IMR-90 (cell line): Measurements from ENCODE around the gene PFKL. TPM values are rescaled to one million over a fixed set of nuclear protein-coding genes. Genes with fewer than 3 reads are reported as not detected.

Experiments
- ATAC-seq: fragments of 200-7000 bp; cut with Tn5 transposase; 2 replicates; pipeline ENCODE4 v1.9.1; 2020; ENCODE audit warnings: low read depth, mild to moderate bottlenecking, moderate library complexity
- BruUV-seq: library from RNA; stranded (reverse); fragments of 400-500 nt; replicated peaks from 2 replicates; lab custom pipeline; 2021; lab: Mats Ljungman, UMichigan
- CTCF ChIA-PET: fragments of 300-600 bp; formaldehyde crosslinking; extraction: SDS; loops from one replicate; lab custom pipeline; 2021; ENCODE audit warnings: antibody characterized with exemption; lab: Yijun Ruan, JAX
- POLR2A ChIA-PET: fragments of 300-600 bp; sonication (Branson Sonifier 250); formaldehyde crosslinking; loops from one replicate; lab custom pipeline; 2022; ENCODE audit warnings: antibody characterized with exemption; ENCODE audit not compliant: unreplicated experiment; lab: Charles Lee
- DNase-seq: peaks from one replicate; pipeline ENCODE4 v3.0.0; 2013
- H2AFZ ChIP-seq: replicated peaks from 2 replicates; pipeline ENCODE3; 2013; ENCODE audit warnings: low read length, mild to moderate bottlenecking; ENCODE audit not compliant: poor library complexity
- H2AK5ac ChIP-seq: 2 replicates; pipeline ENCODE4 v1.6.1; 2013; ENCODE audit warnings: low read depth, low read length, inconsistent platforms
- H2AK9ac ChIP-seq: replicated peaks from 2 replicates; pipeline ENCODE3; 2013; ENCODE audit warnings: mild to moderate bottlenecking, low read depth, low read length, moderate library complexity; ENCODE audit not compliant: poor library complexity
- H2BK120ac ChIP-seq: 2 replicates; pipeline ENCODE4 v1.6.1; 2013; ENCODE audit warnings: low read depth, low read length, inconsistent platforms
- H2BK15ac ChIP-seq: 3 replicates; pipeline ENCODE4 v1.6.1; 2013; ENCODE audit warnings: low read depth, low read length, inconsistent platforms
- H2BK20ac ChIP-seq: 2 replicates; pipeline ENCODE4 v1.6.1; 2013; ENCODE audit warnings: low read depth, mild to moderate bottlenecking, inconsistent platforms, low read length, moderate library complexity
- H2BK5ac ChIP-seq: 2 replicates; pipeline ENCODE4 v1.6.1; 2013; ENCODE audit warnings: mild to moderate bottlenecking, low read depth, low read length, inconsistent platforms; ENCODE audit not compliant: poor library complexity, severe bottlenecking
- H3K14ac ChIP-seq: replicated peaks from 2 replicates; pipeline ENCODE4 v1.6.1; 2013; ENCODE audit warnings: low read depth, low read length, inconsistent platforms
- H3K18ac ChIP-seq: 2 replicates; pipeline ENCODE4 v1.6.1; 2013; ENCODE audit warnings: low read depth, low read length, control low read depth
- H3K23ac ChIP-seq: 2 replicates; pipeline ENCODE4 v1.6.1; 2013; ENCODE audit warnings: low read depth, low read length, inconsistent platforms
- H3K27ac ChIP-seq: 2 replicates; pipeline ENCODE4 v1.5.1; 2013; ENCODE audit warnings: mild to moderate bottlenecking, control low read depth, low read length; ENCODE audit not compliant: insufficient read depth
- H3K27me3 ChIP-seq: 2 replicates; pipeline ENCODE4 v1.6.1; 2013; ENCODE audit warnings: low read length; ENCODE audit not compliant: control insufficient read depth, insufficient read depth
- H3K36me3 ChIP-seq: 2 replicates; pipeline ENCODE4 v1.6.1; 2013; ENCODE audit warnings: low read length, mixed read lengths; ENCODE audit not compliant: control insufficient read depth, insufficient read depth
- H3K4ac ChIP-seq: 2 replicates; pipeline ENCODE4 v1.6.1; 2013; ENCODE audit warnings: low read depth, low read length, inconsistent platforms
- H3K4me1 ChIP-seq: 2 replicates; pipeline ENCODE4 v1.6.1; 2013; ENCODE audit warnings: low read length, mixed read lengths; ENCODE audit not compliant: control insufficient read depth, insufficient read depth
- H3K4me2 ChIP-seq: 2 replicates; pipeline ENCODE4 v1.6.1; 2013; ENCODE audit warnings: low read depth, mild to moderate bottlenecking, control low read depth, low read length, moderate library complexity
- H3K4me3 ChIP-seq: 2 replicates; pipeline ENCODE4 v1.5.1; 2013; ENCODE audit warnings: low read depth, mild to moderate bottlenecking, control low read depth, low read length, moderate library complexity; ENCODE audit not compliant: insufficient read depth
- H3K56ac ChIP-seq: 2 replicates; pipeline ENCODE4 v1.6.1; 2013; ENCODE audit warnings: low read length, inconsistent platforms; ENCODE audit not compliant: insufficient read depth; ENCODE audit errors: extremely low read depth
- H3K79me1 ChIP-seq, 2 experiments: 2 replicates each; pipeline ENCODE4 v1.6.1; 2013; ENCODE audit warnings: low read length in 2 of 2, inconsistent platforms in 1 of 2, low read depth in 1 of 2
- H3K9ac ChIP-seq: 2 replicates; pipeline ENCODE4 v1.6.1; 2013; ENCODE audit warnings: low read depth, low read length, control low read depth
- H3K9me1 ChIP-seq: 2 replicates; pipeline ENCODE4 v1.6.1; 2013; ENCODE audit warnings: low read length, inconsistent platforms; ENCODE audit not compliant: insufficient read depth
- H3K9me3 ChIP-seq: 2 replicates; pipeline ENCODE4 v1.6.1; 2013; ENCODE audit warnings: low read length; ENCODE audit not compliant: control insufficient read depth, insufficient read depth
- H4K20me1 ChIP-seq: 2 replicates; pipeline ENCODE4 v1.6.1; 2013; ENCODE audit warnings: low read length, inconsistent platforms; ENCODE audit not compliant: insufficient read depth
- H4K5ac ChIP-seq: 2 replicates; pipeline ENCODE4 v1.6.1; 2013; ENCODE audit warnings: mild to moderate bottlenecking, low read depth, low read length, control low read depth
- H4K8ac ChIP-seq, 2 experiments: 2 replicates each; pipeline ENCODE4 v1.6.1; 2013; ENCODE audit warnings: low read depth in 2 of 2, low read length in 2 of 2, control low read depth in 1 of 2, inconsistent platforms in 1 of 2
- H4K91ac ChIP-seq: 2 replicates; pipeline ENCODE4 v1.6.1; 2013; ENCODE audit warnings: low read depth, low read length, inconsistent platforms; ENCODE audit not compliant: insufficient read depth
- BHLHE40 ChIP-seq: fragments of 150-350 bp; IDR thresholded peaks from 2 replicates; pipeline ENCODE4 v1.6.1; 2016; ENCODE audit warnings: mild to moderate bottlenecking, low read depth, low read length
- CEBPB ChIP-seq: IDR thresholded peaks from 2 replicates; pipeline ENCODE4 v1.6.1; 2012; ENCODE audit warnings: low read depth, low read length, improper control_type of control experiment
- CHD1 ChIP-seq: IDR thresholded peaks from 2 replicates; pipeline ENCODE4 v1.6.1; 2012; ENCODE audit warnings: low read depth, low read length, improper control_type of control experiment
- FOS ChIP-seq: fragments of 150-350 bp; IDR thresholded peaks from 2 replicates; pipeline ENCODE4 v1.6.1; 2016; ENCODE audit warnings: low read depth, low read length
- MAFK ChIP-seq: IDR thresholded peaks from 2 replicates; pipeline ENCODE4 v1.6.1; 2012; ENCODE audit warnings: low read depth, low read length, improper control_type of control experiment
- MAZ ChIP-seq: IDR thresholded peaks from 2 replicates; pipeline ENCODE4 v1.6.1; 2012; ENCODE audit warnings: low read depth, mild to moderate bottlenecking, low read length, improper control_type of control experiment, moderate library complexity, borderline replicate concordance
- MXI1 ChIP-seq: IDR thresholded peaks from 2 replicates; pipeline ENCODE4 v1.6.1; 2012; ENCODE audit warnings: low read depth, mild to moderate bottlenecking, low read length, moderate library complexity, borderline replicate concordance
- NFE2L2 ChIP-seq: fragments of 150-350 bp; IDR thresholded peaks from 2 replicates; pipeline ENCODE4 v1.6.1; 2016; ENCODE audit warnings: low read depth, mild to moderate bottlenecking, low read length
- POLR2A ChIP-seq: IDR thresholded peaks from 2 replicates; pipeline ENCODE4 v1.6.1; 2012; ENCODE audit warnings: mild to moderate bottlenecking, low read depth, low read length
- RAD21 ChIP-seq: IDR thresholded peaks from 2 replicates; pipeline ENCODE4 v1.6.1; 2012; ENCODE audit warnings: low read length, improper control_type of control experiment
- RCOR1 ChIP-seq: IDR thresholded peaks from 2 replicates; pipeline ENCODE4 v1.6.1; 2012; ENCODE audit warnings: mild to moderate bottlenecking, low read length, improper control_type of control experiment; ENCODE audit not compliant: insufficient replicate concordance
- RFX5 ChIP-seq: IDR thresholded peaks from 2 replicates; pipeline ENCODE4 v1.8.0; 2012; ENCODE audit warnings: low read depth, mild to moderate bottlenecking, low read length, moderate library complexity
- SMC3 ChIP-seq: fragments of 150-350 bp; IDR thresholded peaks from 2 replicates; pipeline ENCODE4 v1.6.1; 2016; ENCODE audit warnings: low read depth, mild to moderate bottlenecking, antibody characterized with exemption, low read length, moderate library complexity
- WGBS, 2 experiments: methylation state at CpG; one replicate each; pipeline versions ENCODE4 v1.1.5 to v1.1.7; 2013; ENCODE audit warnings: missing lambda C conversion rate in 2 of 2; ENCODE audit not compliant: insufficient read length in 1 of 2; ENCODE audit errors: extremely low coverage in 2 of 2; 5-methylcytosine and 5-hydroxymethylcytosine counted together
- dilution Hi-C: fragments of 300-500 bp; cut with HindIII; formaldehyde crosslinking; loops from one replicate; pipeline ENCODE4 v1.14.3; 2018; ENCODE audit warnings: low sequenced_read_pairs; ENCODE audit not compliant: unreplicated experiment
- in situ Hi-C: fragments of 300-500 bp; cut with MboI; formaldehyde crosslinking; loops from 3 replicates; pipeline ENCODE4 v1.14.3; 2019; ENCODE audit warnings: low sequenced_read_pairs, inconsistent platforms, mixed read lengths
- intact Hi-C: fragments of 100-400 bp; cut with micrococcal nuclease; formaldehyde crosslinking; loops from 2 replicates; pipeline ENCODE4 v1.10.0; 2022
- polyA plus RNA-seq, 3 experiments: library from polyadenylated mRNA; depleted of rRNA; stranded (reverse); fragments of >200 nt; gene quantifications; 2 replicates each; pipeline ENCODE4 v1.2.3, GENCODE V29; 2012; ENCODE audit warnings: low replicate concordance in 1 of 3
- total RNA-seq: library from RNA; depleted of rRNA; stranded (reverse); fragments of >200 nt; gene quantifications from 2 replicates; pipeline ENCODE4 v1.2.3, GENCODE V29; 2012
- TF ChIP-seq, protein P1 (sequence below): fragments of 150-350 bp; IDR thresholded peaks from 2 replicates; pipeline ENCODE4 v1.6.1; 2016; ENCODE audit warnings: low read depth, mild to moderate bottlenecking, low read length, moderate library complexity, borderline replicate concordance
- TF ChIP-seq, protein P2 (sequence below): fragments of 150-350 bp; IDR thresholded peaks from 2 replicates; pipeline ENCODE4 v1.6.1; 2017; ENCODE audit warnings: mild to moderate bottlenecking, antibody characterized with exemption, low read length, low read depth

Gene PFKL
- total and polyA plus RNA-seq, 2 of the 4 experiments (the other 2 are of a cell fraction), result 103 to 126 TPM

DNA sequence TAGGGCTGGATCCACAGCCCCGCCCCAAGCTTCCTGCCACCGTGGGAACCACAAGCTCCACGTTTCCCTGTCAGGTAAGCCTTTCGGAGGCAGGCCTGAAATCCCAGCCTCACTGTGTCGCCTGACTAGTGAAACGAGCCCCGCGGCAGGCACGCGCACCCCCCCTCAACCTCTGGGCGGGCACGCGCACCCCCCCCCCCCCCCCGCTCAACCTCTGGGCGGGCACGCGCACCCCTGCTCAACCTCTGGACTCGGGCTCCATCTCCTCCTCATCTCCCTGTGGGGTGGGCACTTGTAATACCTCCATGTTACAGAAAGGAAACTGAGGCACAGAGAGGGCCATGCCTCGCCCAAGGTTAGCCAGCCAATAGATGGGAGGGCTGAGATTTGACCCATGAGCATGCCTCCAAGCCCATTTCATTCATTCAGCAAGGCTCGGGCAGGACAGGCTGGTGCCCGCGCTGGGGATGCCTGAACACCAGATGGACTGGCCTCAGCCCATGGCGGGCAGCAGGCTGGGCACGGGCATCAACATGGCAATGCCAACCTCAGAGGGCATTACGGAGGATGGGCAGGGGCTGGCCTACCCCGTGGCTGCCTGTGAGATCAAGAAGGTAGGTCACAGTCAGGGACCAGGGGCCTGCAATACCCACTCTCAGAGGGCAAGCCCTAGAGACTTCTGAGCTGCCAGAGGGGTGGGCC, 34.6 kb downstream of the PFKL start:
- no peak for TF ChIP-seq NFE2L2
- no peak for TF ChIP-seq BHLHE40
- TF ChIP-seq CEBPB, result no peak
- no peak for TF ChIP-seq FOS
- TF ChIP-seq CHD1, result no peak
- TF ChIP-seq, protein P1, sequence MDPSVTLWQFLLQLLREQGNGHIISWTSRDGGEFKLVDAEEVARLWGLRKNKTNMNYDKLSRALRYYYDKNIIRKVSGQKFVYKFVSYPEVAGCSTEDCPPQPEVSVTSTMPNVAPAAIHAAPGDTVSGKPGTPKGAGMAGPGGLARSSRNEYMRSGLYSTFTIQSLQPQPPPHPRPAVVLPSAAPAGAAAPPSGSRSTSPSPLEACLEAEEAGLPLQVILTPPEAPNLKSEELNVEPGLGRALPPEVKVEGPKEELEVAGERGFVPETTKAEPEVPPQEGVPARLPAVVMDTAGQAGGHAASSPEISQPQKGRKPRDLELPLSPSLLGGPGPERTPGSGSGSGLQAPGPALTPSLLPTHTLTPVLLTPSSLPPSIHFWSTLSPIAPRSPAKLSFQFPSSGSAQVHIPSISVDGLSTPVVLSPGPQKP, result no peak
- no peak for TF ChIP-seq MXI1
- no peak for TF ChIP-seq RAD21
- TF ChIP-seq MAFK, result no peak
- TF ChIP-seq MAZ, result no peak
- TF ChIP-seq POLR2A, result no peak
- TF ChIP-seq SMC3, result no peak
- no peak for TF ChIP-seq RFX5
- TF ChIP-seq, protein P2, sequence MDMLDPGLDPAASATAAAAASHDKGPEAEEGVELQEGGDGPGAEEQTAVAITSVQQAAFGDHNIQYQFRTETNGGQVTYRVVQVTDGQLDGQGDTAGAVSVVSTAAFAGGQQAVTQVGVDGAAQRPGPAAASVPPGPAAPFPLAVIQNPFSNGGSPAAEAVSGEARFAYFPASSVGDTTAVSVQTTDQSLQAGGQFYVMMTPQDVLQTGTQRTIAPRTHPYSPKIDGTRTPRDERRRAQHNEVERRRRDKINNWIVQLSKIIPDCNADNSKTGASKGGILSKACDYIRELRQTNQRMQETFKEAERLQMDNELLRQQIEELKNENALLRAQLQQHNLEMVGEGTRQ, result no peak
- TF ChIP-seq RCOR1, result no peak
- intact Hi-C loops, result loop anchor here (10.0 kb wide), 1 partner anchor 150 kb away; no protein-coding TSS in a partner anchor
- H3K4ac ChIP-seq, result no peak overlapping the region
- no TSS peak for BruUV-seq
- H3K27me3 ChIP-seq, result no peaks in the 10 kb centered on the region
- H2AK9ac ChIP-seq, result peak overlapping the region; percentile 29
- H3K56ac ChIP-seq, result no peak overlapping the region
- ChIA-PET CTCF (interaction anchor here (0.6 kb wide), 1 partner anchor 30 kb away, joined by 3 read pairs; no protein-coding TSS in a partner anchor), POLR2A (no interaction called here)
- H3K9me3 ChIP-seq, result no peaks in the 10 kb centered on the region
- H2AK5ac ChIP-seq, result no peak overlapping the region
- no peak overlapping the region for H3K18ac ChIP-seq
- H3K14ac ChIP-seq, result no peak overlapping the region
- H3K9me1 ChIP-seq, result peaks cover 4% of the 10 kb centered on the region; the same call in 1 of the 2 replicates
- no peak overlapping the region for H3K4me3 ChIP-seq
- H3K4me1 ChIP-seq, result peaks cover 4% of the 10 kb centered on the region
- dilution Hi-C loops, result no loop called here
- peaks cover 10% of the 10 kb centered on the region; the same call in 1 of the 2 replicates for H3K36me3 ChIP-seq
- in situ Hi-C loops, result no loop called here
- H4K20me1 ChIP-seq, result peaks cover 6% of the 10 kb centered on the region
- H2BK120ac ChIP-seq, result no peak overlapping the region
- H4K5ac ChIP-seq, result no peak overlapping the region
- DNase-seq (no peak), ATAC-seq (no peak)
- 88% methylated on average over 10 of the region's 26 CpGs; no CpG with 5 or more reads in 1 of the 2 experiments for WGBS, 2 experiments
- no peak overlapping the region for H2AFZ ChIP-seq
- H3K27ac ChIP-seq, result no peak overlapping the region
- no peak overlapping the region for H3K4me2 ChIP-seq
- no peak overlapping the region for H4K91ac ChIP-seq
- H2BK20ac ChIP-seq, result no peak overlapping the region
- no peak overlapping the region for H4K8ac ChIP-seq
- peaks cover 0 to 8% of the 10 kb centered on the region in 2 experiments; a peak in 1 of 4 replicates for H3K79me1 ChIP-seq
- no peak overlapping the region for H2BK5ac ChIP-seq
- no peak overlapping the region for H3K9ac ChIP-seq
- H3K23ac ChIP-seq, result no peak overlapping the region
- H2BK15ac ChIP-seq, result no peak overlapping the region
